ENCODE measurements around the gene CMTM3.
A peak's percentile ranks its signal among the peaks of the same experiment; 100 is the strongest.
"Not testable (repeated sequence)": the region's sequence is repeated elsewhere in the genome, so short reads cannot be mapped to it uniquely, and the experiment has no call there.

Gene CMTM3

GRCh38 chr16:66608241-66609138 lies 4.0 kb downstream of the CMTM3 start:
- peak in 53 of 58 donors; percentile 20 to 86 (median 56) for DNase-seq

GRCh38 chr16:66609139-66609510 lies 4.6 kb downstream of the CMTM3 start:
- no peak for DNase-seq

GRCh38 chr16:66610111-66610820 lies 5.8 kb downstream of the CMTM3 start:
- peak in 4 of 58 donors; percentile 13 to 43 (median 31) for DNase-seq

GRCh38 chr16:66611911-66612310 lies 7.4 kb downstream of the CMTM3 start:
- not testable (repeated sequence) for DNase-seq

GRCh38 chr16:66612422-66612821 lies 7.9 kb downstream of the CMTM3 start:
- DNase-seq = peak in 37 of 58 donors; percentile 6 to 82 (median 43)

- DNase-seq = no peak
These were observed 9.8 kb downstream of the CMTM3 start for GRCh38 chr16:66614161-66614802.

- DNase-seq = no peak
These were observed 11.7 kb downstream of the CMTM3 start for GRCh38 chr16:66616169-66616568.

GRCh38 chr16:66616592-66616991 lies 12.1 kb downstream of the CMTM3 start:
- DNase-seq = no peak

- DNase-seq = no peak
These were observed 12.5 kb downstream of the CMTM3 start for GRCh38 chr16:66617010-66617434.

- no peak for DNase-seq
These were observed 13.2 kb downstream of the CMTM3 start for GRCh38 chr16:66617728-66618127.

GRCh38 chr16:66618588-66619375 lies 14.3 kb downstream of the CMTM3 start:
- DNase-seq = no peak

- no peak for DNase-seq
These were observed 15.3 kb downstream of the CMTM3 start for GRCh38 chr16:66619534-66620428.

GRCh38 chr16:66620429-66620795 lies 15.9 kb downstream of the CMTM3 start:
- no peak for DNase-seq

- DNase-seq = peak in 1 of 58 donors; percentile 16
These were observed 17.5 kb downstream of the CMTM3 start for GRCh38 chr16:66621973-66622372.

GRCh38 chr16:66622863-66623262 lies 18.4 kb downstream of the CMTM3 start:
- no peak for DNase-seq

GRCh38 chr16:66623755-66624154 lies 19.3 kb downstream of the CMTM3 start:
- no peak for DNase-seq

GRCh38 chr16:66627611-66628378 lies 23.3 kb downstream of the CMTM3 start:
- not testable (repeated sequence) for DNase-seq

GRCh38 chr16:66629856-66630255 lies 25.4 kb downstream of the CMTM3 start:
- no peak for DNase-seq

- DNase-seq = not testable (repeated sequence)
These were observed 26.2 kb downstream of the CMTM3 start for GRCh38 chr16:66630561-66631260.
